ENCODE measurements around the gene KPNA6.

- TF ChIP-seq CTCF (conservative IDR thresholded peaks at IDR 0.05; ENCODE audit: low read depth, low read length) (no peak), EZH2 (IDR thresholded peaks at IDR 0.05; ENCODE audit: low read length, unreplicated experiment) (no peak), EZH2phosphoT487 (IDR thresholded peaks at IDR 0.05; ENCODE audit: borderline replicate concordance, low read length) (no peak)
Observed at GRCh38 chr1:32186491-32186890, 78.6 kb downstream of the KPNA6 start.
